GM12872 (cell line): Measurements from ENCODE around the gene TMEM212.

Experiments used
- TF ChIP-seq, protein P1 (sequence below): IDR thresholded peaks from 3 replicates; pipeline ENCODE4 v1.5.1; 2011; ENCODE audit warnings: low read depth, mild to moderate bottlenecking, low read length, moderate library complexity; ENCODE audit not compliant: insufficient read depth

TMEM212 gene

GRCh38 chr3:171876680-171877147, 33.6 kb downstream of the TMEM212 start:
- TF ChIP-seq, protein P1, sequence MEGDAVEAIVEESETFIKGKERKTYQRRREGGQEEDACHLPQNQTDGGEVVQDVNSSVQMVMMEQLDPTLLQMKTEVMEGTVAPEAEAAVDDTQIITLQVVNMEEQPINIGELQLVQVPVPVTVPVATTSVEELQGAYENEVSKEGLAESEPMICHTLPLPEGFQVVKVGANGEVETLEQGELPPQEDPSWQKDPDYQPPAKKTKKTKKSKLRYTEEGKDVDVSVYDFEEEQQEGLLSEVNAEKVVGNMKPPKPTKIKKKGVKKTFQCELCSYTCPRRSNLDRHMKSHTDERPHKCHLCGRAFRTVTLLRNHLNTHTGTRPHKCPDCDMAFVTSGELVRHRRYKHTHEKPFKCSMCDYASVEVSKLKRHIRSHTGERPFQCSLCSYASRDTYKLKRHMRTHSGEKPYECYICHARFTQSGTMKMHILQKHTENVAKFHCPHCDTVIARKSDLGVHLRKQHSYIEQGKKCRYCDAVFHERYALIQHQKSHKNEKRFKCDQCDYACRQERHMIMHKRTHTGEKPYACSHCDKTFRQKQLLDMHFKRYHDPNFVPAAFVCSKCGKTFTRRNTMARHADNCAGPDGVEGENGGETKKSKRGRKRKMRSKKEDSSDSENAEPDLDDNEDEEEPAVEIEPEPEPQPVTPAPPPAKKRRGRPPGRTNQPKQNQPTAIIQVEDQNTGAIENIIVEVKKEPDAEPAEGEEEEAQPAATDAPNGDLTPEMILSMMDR: no peak

DNA sequence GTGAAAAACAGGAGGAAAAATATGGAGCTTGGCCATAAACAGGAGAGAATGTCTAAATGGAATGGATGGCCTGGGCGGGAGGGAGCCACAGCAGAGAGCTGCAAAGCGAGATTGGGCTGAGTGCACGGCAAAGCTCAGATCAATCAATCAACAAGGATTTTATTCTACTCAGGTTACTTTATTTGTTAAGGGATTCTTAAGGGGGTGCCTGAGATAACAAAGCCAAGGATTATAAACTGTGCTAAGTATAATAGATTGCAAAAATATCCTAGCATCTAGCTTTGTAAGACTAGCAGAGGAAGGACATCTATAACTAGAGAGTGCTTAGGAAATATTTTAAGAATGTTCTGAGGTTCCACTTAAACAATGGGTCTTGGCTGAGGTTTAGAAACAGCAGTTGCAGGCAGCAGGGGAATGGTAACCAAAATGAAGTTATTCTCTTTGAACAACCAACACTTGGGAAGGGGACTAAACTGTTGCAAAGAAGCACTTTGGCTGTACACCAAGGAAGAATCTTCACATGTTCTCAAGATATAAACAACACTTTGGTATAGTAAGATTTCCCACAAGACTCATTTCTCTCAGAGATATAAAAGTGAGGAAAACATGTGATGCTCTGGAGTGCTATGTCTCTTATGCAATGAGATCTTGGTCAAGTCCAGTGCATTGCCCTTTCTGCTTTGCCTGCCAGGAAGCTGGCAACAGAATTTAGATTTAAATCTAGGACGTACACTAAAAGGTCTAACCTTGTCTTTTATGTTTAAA, 35.5 kb downstream of the TMEM212 start:
- TF ChIP-seq, protein P1: no peak

DNA sequence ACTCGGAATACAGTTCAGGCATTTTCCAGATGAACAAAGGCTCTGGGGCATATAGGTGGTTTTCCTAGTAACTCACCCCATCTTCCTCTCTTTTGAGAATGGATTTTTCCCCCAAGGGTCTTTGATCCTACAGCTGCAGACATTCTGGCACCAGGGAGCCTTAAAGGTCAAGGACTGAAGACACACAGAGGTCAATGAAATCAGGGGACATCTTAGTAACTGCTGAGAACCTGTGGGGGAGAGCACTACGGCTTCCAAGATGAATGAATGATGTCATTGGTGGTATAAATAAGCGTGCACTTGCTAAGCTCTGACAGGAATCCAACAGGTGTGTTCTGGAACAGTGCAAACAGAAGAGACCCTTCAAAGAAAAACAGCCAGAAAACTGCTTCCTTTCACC, 36.3 kb downstream of the TMEM212 start:
- TF ChIP-seq, protein P1: no peak

DNA sequence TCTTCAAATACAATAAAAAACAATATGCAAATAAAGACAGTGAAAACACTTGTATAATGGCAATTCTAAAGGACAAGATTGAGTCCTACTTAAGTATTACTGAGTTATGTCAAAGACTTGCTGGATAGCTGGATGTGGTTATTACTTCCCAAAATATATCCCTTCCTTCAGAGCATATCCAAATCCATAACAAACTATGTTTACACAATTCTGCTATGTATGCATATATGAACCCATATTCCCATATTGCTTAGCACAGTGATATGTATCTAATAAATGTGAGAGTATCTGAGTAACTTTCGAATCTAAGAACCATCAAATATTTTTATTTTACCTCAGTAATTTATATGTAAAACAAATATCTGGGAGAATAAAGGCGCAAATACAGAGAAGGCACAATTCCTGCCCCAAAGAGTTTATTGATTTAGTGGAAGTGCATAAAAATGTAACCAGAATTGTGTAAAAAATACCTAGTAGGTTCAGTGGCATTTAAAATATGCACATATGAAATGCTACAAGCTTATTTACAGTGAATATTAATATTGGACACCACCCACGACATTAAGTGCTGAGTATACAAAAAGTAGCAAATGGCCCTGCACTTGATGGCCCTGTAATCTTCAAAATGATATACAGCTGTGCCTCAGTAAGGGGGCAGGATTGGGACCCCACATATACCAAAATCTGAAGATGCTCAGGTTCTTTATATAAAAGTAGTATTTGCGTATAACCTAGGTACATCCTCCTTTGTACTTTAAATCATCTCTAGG, 37.1 kb downstream of the TMEM212 start:
- TF ChIP-seq, protein P1: no peak

GRCh38 chr3:171881251-171881650, 38.1 kb downstream of the TMEM212 start:
- TF ChIP-seq, protein P1: no peak

DNA sequence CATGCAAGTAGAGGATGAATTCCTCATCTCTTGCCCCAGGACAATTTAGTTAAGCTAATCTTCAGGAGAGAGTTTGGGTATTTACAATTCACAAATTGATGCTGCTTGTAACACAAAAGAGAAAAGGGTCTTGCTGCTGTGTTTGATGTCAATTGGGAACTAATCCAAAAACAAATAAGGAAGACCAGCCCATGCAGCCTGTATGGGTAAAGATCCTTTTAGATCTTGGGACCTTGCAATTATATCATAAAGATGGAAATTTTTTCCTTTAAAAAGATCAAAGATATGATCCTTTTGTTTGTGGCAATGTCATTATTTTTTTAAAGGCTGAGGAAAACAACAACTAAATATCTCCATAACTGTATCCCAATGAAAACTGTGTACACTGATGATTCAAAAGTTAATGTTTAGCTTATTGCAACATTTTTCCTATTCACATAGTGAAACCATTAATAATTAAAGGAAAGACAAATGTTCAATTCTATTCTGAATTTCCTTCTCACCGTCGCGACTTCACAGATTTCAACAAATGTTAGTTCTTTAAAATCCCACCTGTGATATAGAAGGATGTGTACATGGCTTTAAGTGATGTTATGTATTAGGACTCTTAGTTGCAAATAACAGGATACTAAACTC, 40.2 kb downstream of the TMEM212 start:
- TF ChIP-seq, protein P1: no peak

DNA sequence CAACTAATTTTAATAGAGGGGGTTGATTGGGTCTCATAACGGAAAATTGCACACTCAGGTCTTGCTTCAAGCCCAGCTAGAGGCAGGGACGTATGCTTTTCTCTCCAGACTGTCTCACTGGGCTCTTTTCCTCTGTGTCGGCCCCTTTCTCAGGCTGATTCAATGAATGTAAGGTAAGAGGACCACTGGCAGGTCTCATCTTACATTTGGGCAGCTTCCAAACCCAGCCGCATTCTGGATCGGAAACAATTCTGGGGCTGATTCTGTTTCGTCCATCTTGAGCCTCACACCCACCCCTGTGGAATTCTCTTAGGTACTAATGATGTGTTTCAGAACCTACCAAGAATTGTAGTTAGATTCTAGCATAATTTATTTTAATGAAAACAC, 40.7 kb downstream of the TMEM212 start:
- TF ChIP-seq, protein P1: no peak
